Osteocyte (in vitro differentiated cells): ENCODE measurements around the gene WNK1. TPM values are rescaled to one million over a fixed set of nuclear protein-coding genes. Genes with fewer than 3 reads are reported as not detected.

Experiments used
- DNase-seq: peaks from one replicate; pipeline ENCODE4 v3.0.0; 2021; ENCODE audit warnings: mixed read lengths; ENCODE audit not compliant: unreplicated experiment; ENCODE audit errors: extremely low spot score
- H3K27ac Mint-ChIP-seq: one replicate; pipeline ENCODE4 v1.8.0; 2021; ENCODE audit warnings: mild to moderate bottlenecking, mixed read lengths; ENCODE audit not compliant: unreplicated experiment
- H3K27me3 Mint-ChIP-seq: one replicate; pipeline ENCODE4 v1.8.0; 2021; ENCODE audit warnings: mixed read lengths; ENCODE audit not compliant: unreplicated experiment
- H3K36me3 Mint-ChIP-seq: one replicate; pipeline ENCODE4 v1.8.0; 2021; ENCODE audit warnings: mixed read lengths; ENCODE audit not compliant: unreplicated experiment
- H3K4me1 Mint-ChIP-seq: one replicate; pipeline ENCODE4 v1.8.0; 2021; ENCODE audit warnings: mixed read lengths; ENCODE audit not compliant: unreplicated experiment
- H3K4me3 Mint-ChIP-seq: one replicate; pipeline ENCODE4 v1.8.0; 2021; ENCODE audit warnings: mild to moderate bottlenecking, moderate library complexity, mixed read lengths; ENCODE audit not compliant: unreplicated experiment
- H3K9me3 Mint-ChIP-seq: one replicate; pipeline ENCODE4 v1.8.0; 2021; ENCODE audit warnings: mixed read lengths; ENCODE audit not compliant: unreplicated experiment
- CTCF ChIP-seq: fragments of 200-600 bp; sonication (generic); IDR thresholded peaks from 2 replicates; pipeline ENCODE4 v1.5.0; 2021; ENCODE audit warnings: antibody characterized with exemption, mild to moderate bottlenecking, moderate library complexity
- total RNA-seq: library from RNA; stranded (reverse); gene quantifications from 2 replicates; pipeline ENCODE4 v1.2.1, GENCODE V29; 2021

Gene WNK1
- total RNA-seq, 1 donor from 2014 or later: 188 TPM

- H3K4me3 Mint-ChIP-seq: no peak overlapping the region
- no peak overlapping the region for H3K27ac Mint-ChIP-seq
- no peak for TF ChIP-seq CTCF
- peaks cover 29% of the 10 kb centered on the region for H3K4me1 Mint-ChIP-seq
- no peaks in the 10 kb centered on the region for H3K27me3 Mint-ChIP-seq
- peaks cover 8% of the 10 kb centered on the region for H3K9me3 Mint-ChIP-seq
- no peak for DNase-seq
- peaks cover 18% of the 10 kb centered on the region for H3K36me3 Mint-ChIP-seq
Observed at GRCh38 chr12:817941-818600, 65.7 kb downstream of the WNK1 start.

- Mint-ChIP-seq H3K4me1 (peaks cover 27% of the 10 kb centered on the region), H3K4me3 (no peak overlapping the region), H3K27ac (peak overlapping the region; percentile 58), H3K27me3 (no peaks in the 10 kb centered on the region), H3K9me3 (peaks cover 12% of the 10 kb centered on the region), H3K36me3 (peaks cover 22% of the 10 kb centered on the region)
- no peak for DNase-seq
- no peak for TF ChIP-seq CTCF
Observed at GRCh38 chr12:818733-819132, 66.4 kb downstream of the WNK1 start.

- no peak overlapping the region for H3K4me3 Mint-ChIP-seq
- H3K36me3 Mint-ChIP-seq: peaks cover 22% of the 10 kb centered on the region
- DNase-seq: no peak
- peaks cover 12% of the 10 kb centered on the region for H3K9me3 Mint-ChIP-seq
- no peaks in the 10 kb centered on the region for H3K27me3 Mint-ChIP-seq
- H3K4me1 Mint-ChIP-seq: peaks cover 23% of the 10 kb centered on the region
- TF ChIP-seq CTCF: no peak
- peak overlapping the region; percentile 28 for H3K27ac Mint-ChIP-seq
Observed at GRCh38 chr12:820336-820735, 68.0 kb downstream of the WNK1 start.

GRCh38 chr12:823028-823698, 70.8 kb downstream of the WNK1 start:
- peaks cover 17% of the 10 kb centered on the region for H3K36me3 Mint-ChIP-seq
- H3K4me3 Mint-ChIP-seq: no peak overlapping the region
- peaks cover 17% of the 10 kb centered on the region for H3K4me1 Mint-ChIP-seq
- no peak overlapping the region for H3K27ac Mint-ChIP-seq
- no peak for DNase-seq
- H3K27me3 Mint-ChIP-seq: no peaks in the 10 kb centered on the region
- H3K9me3 Mint-ChIP-seq: peaks cover 12% of the 10 kb centered on the region
- TF ChIP-seq CTCF: no peak

GRCh38 chr12:826331-826730, 74.0 kb downstream of the WNK1 start:
- H3K27me3 Mint-ChIP-seq: no peaks in the 10 kb centered on the region
- DNase-seq: no peak

More at GRCh38 chr12:826331-826730, 74.0 kb downstream of the WNK1 start:
- TF ChIP-seq CTCF: no peak
- H3K9me3 Mint-ChIP-seq: peaks cover 12% of the 10 kb centered on the region
- peaks cover 11% of the 10 kb centered on the region for H3K4me1 Mint-ChIP-seq
- peaks cover 35% of the 10 kb centered on the region for H3K36me3 Mint-ChIP-seq
- no peak overlapping the region for H3K27ac Mint-ChIP-seq
- no peak overlapping the region for H3K4me3 Mint-ChIP-seq
